DND-41 (cell line): Measurements from ENCODE around the gene RPUSD4.

Source experiments
- CTCF ChIP-seq: IDR thresholded peaks from 2 replicates; pipeline ENCODE4 v1.5.1; 2012; ENCODE audit warnings: borderline replicate concordance, low read length, moderate library complexity, mild to moderate bottlenecking; ENCODE audit not compliant: poor library complexity, severe bottlenecking; ENCODE audit errors: extremely low read depth
- EZH2 ChIP-seq: IDR thresholded peaks from 3 replicates; pipeline ENCODE4 v1.6.1; 2012; ENCODE audit warnings: borderline replicate concordance, low read depth, mild to moderate bottlenecking, moderate library complexity, low read length, inconsistent platforms; ENCODE audit not compliant: severe bottlenecking

- no peak for TF ChIP-seq CTCF
- TF ChIP-seq EZH2: no peak
Measured at GRCh38 chr11:126207896-126208295, 3.6 kb downstream of the RPUSD4 start.
